Aorta (tissue), 5 donors: ENCODE measurements around the gene TPST2. TPM values are rescaled to one million over a fixed set of nuclear protein-coding genes. Genes with fewer than 3 reads are reported as not detected.

Experiments
- ATAC-seq: fragments of 200-7000 bp; cut with Tn5 transposase; one replicate; pipeline ENCODE4 v1.9.1; 2022; ENCODE audit warnings: moderate library complexity; ENCODE audit not compliant: low FRiP score
- DNase-seq, 2 donors: peaks; one replicate each; pipeline ENCODE4 v3.0.0-alpha.2; 2020
- H3K27ac ChIP-seq, 2 donors: one replicate each; pipeline ENCODE4 v1.5.1; 2013; ENCODE audit warnings: low read length in 2 of 2, mild to moderate bottlenecking in 2 of 2, moderate library complexity in 2 of 2, control low read depth in 1 of 2, inconsistent platforms in 1 of 2, low read depth in 1 of 2
- H3K27me3 ChIP-seq, 2 donors: one replicate each; pipeline ENCODE4 v1.6.1; 2013; ENCODE audit warnings: control low read depth in 1 of 2, low read length in 1 of 2, mild to moderate bottlenecking in 1 of 2, moderate library complexity in 1 of 2; ENCODE audit not compliant: insufficient read depth in 2 of 2, control insufficient read depth in 1 of 2
- H3K36me3 ChIP-seq, 2 donors: one replicate each; pipeline ENCODE4 v1.6.1; 2013; ENCODE audit warnings: control low read depth in 1 of 2, low read length in 1 of 2, mild to moderate bottlenecking in 1 of 2; ENCODE audit not compliant: insufficient read depth in 2 of 2, control insufficient read depth in 1 of 2
- H3K4me1 ChIP-seq, 2 donors: one replicate each; pipeline ENCODE4 v1.6.1; 2013; ENCODE audit warnings: low read length in 2 of 2, control low read depth in 1 of 2, mild to moderate bottlenecking in 1 of 2, moderate library complexity in 1 of 2; ENCODE audit not compliant: insufficient read depth in 2 of 2, control insufficient read depth in 1 of 2
- H3K4me3 ChIP-seq, 2 donors: one replicate each; pipeline ENCODE4 v1.5.1; 2013; ENCODE audit warnings: low read length in 2 of 2, control low read depth in 1 of 2, mild to moderate bottlenecking in 1 of 2
- H3K9me3 ChIP-seq: one replicate; pipeline ENCODE4 v1.6.1; 2013; ENCODE audit warnings: mild to moderate bottlenecking, low read length; ENCODE audit not compliant: control insufficient read depth
- WGBS, 2 donors: extraction: QIAGEN DNeasy Blood & Tissue Kit; methylation state at CpG; one replicate each; pipeline ENCODE4 v1.1.7; 2013; 5-methylcytosine and 5-hydroxymethylcytosine counted together
- intact Hi-C, 2 donors: fragments of 100-400 bp; cut with DNase I; formaldehyde crosslinking; loops; one replicate each; pipeline versions ENCODE4 v1.14.2 to v1.15.0; 2022
- polyA plus RNA-seq, 2 donors: library from polyadenylated mRNA; stranded (reverse); fragments of 200-250 nt; gene quantifications; one replicate each; pipeline ENCODE4 v1.2.3, GENCODE V29; 2013
- total RNA-seq, 2 donors: library from RNA; stranded (reverse); fragmentation: NEBNext Ultra II Directional; extraction: Animal tissue kit (Norgen Biotek cat#: 25700); gene quantifications; one replicate each; pipeline ENCODE4 v1.2.1, GENCODE V29; 2021
- donor health status: healthy with polysubstance abuse.
- donor health status: Bipolar disorder and iron deficiency.
- donor health status: DM: no; HTN: no; CAD: no.
- donor health status: DM: no; HTN: no; CAD: no.
- donor health status: DM: yes; HTN: yes; CAD: no.

Gene TPST2
- total and polyA plus RNA-seq, 4 donors: 10.8 to 26.7 (median 18.4) TPM

DNA sequence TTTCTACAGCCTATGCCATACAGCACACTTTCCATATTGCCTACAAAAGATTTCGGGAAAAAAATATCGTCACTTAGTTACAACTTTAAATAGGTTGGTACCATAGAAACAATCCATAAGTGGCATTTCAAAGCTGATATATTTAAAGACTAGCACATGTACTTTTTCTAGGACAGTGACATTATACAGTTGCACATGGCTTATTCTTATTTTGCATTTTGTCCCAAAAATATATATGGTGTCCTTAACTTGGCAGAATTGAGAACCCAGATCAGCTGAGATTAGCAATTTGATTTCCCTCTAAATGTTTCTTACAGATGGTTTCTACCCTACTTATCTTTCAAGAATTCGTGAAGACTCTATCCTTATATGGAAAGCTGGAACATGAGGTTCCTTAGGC lies 74.0 kb downstream of the TPST2 start:
- H3K27me3 ChIP-seq: no peaks in the 10 kb centered on the region
- 69 to 76% methylated on average over 3 of the region's 3 CpGs for whole genome bisulfite sequencing, 2 donors
- ATAC-seq: no peak
- intact Hi-C loops: no loop called here
- no peaks in the 10 kb centered on the region for H3K36me3 ChIP-seq
- no peak overlapping the region for H3K27ac ChIP-seq
- H3K9me3 ChIP-seq: no peaks in the 10 kb centered on the region
- DNase-seq: no peak
- peaks cover 0 to 4% of the 10 kb centered on the region in 2 donors for H3K4me1 ChIP-seq
- no peak overlapping the region for H3K4me3 ChIP-seq

DNA sequence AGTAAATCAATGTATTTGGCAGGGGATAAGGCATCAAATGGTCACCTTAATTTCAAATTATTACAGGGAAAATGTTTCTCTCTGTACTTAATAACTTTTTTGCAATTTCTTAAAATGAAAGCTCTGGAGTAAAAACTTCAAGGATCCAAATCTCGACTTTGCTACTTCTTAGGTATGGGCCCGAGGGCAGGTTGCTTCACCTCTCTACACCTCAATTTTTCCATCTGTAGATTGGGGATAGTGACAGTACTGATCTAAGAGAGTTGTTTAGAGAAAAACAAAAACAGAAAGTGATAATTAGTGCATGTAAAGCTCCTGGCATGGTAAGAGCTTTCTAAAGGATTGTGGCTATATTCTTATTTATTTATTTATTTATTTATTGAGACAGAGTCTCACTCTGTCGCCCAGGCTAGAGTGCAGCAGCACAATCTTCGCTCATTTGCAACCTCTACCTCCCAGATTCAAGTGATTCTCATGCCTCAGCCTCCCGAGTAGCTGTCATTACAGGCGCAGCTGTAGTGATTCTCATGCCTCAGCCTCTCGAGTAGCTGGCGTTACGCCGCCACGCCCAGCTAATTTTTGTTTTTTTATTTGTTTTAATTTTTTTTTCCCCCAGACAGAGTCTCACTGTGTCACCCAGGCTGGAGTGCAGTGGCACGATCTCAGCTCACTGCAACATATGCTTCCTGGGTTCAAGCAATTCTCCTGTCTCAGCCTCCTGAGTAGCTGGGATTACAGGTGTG lies 75.3 kb downstream of the TPST2 start:
- Histone ChIP-seq H3K27me3 (no peaks in the 10 kb centered on the region), H3K9me3 (no peaks in the 10 kb centered on the region), H3K4me1 (peaks cover 0 to 4% of the 10 kb centered on the region in 2 donors), H3K36me3 (peaks cover 0 to 3% of the 10 kb centered on the region in 2 donors), H3K4me3 (no peak overlapping the region), H3K27ac (no peak overlapping the region)
- intact Hi-C loops: no loop called here
- 94 to 96% methylated on average over 12 of the region's 12 CpGs for WGBS, 2 donors
- ATAC-seq: no peak
- DNase-seq: no peak

DNA sequence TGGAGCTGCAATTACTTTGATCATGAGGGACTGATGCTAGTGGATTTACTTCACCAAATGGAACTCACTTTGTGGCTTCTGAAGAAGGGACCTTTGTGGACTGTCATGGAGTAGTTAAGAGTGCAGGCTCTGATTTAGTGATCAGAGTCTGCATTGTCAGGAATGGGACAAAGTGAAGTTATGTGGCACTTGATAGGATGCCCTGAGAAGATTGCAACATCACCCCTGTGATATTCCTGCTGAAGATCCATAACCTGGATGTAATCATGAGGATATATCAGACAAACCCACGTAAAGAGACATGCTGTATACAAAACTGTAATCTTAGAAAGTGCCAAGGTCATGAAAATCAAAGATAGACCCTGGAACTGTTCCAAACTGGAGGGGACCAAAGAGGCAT lies 76.1 kb downstream of the TPST2 start:
- WGBS, 2 donors: 63 to 68% methylated on average over 1 of the region's 1 CpG
- Histone ChIP-seq H3K27ac (no peak overlapping the region), H3K4me3 (no peak overlapping the region), H3K36me3 (peaks cover 0 to 6% of the 10 kb centered on the region in 2 donors), H3K9me3 (no peaks in the 10 kb centered on the region), H3K4me1 (peaks cover 0 to 4% of the 10 kb centered on the region in 2 donors), H3K27me3 (no peaks in the 10 kb centered on the region)
- intact Hi-C loops: loop anchor here (2.0 kb wide), 1 partner anchor 77 kb away; the partner anchor contains the start of gene TPST2 (in 2 of the 2)
- ATAC-seq: no peak
- DNase-seq: no peak

DNA sequence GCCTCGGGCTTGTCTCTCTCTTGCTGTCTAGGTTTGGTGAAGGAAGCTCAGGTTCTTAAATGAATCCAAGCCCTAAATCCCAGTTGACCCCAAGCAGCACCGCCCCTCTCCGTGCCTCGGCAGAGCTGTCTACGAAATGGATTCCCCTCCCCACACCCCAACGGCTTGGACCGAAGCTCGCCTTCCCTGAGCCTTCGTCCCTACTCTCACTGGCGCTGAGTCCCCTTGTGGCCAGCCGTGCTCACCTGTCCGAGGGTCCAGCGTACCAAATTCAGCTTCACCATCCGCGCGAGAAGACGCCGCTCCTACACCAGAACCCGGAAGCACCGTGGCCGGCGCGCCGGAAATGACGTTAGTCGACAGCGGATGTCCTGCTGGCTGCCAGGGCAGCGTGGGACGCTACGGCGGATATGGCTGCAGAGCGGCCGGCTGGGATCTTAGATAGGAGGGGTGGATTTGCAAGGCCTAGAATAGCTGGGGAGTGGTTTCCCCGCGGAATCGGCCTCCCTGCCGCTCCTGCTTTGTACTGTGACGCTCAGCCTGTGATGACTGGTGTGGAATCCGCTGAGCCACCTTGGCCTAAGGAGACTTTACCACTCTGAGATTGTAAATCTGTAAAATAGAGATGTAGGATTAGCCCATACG lies 77.7 kb downstream of the TPST2 start, which contains the start of gene TFIP11:
TSS of gene TFIP11 (minus strand) at position 325 of the 645 bp plus-strand sequence. CDS start 2,201 bp downstream, outside the sequence.
- intact Hi-C loops: loop anchor here (2.0 kb wide), 1 partner anchor 79 kb away; the partner anchor contains the start of gene TPST2 (in 2 of the 2)
- Histone ChIP-seq H3K27ac (peak within 1 kb of the TSS; percentile 33), H3K27me3 (no peaks in the 10 kb centered on the region), H3K9me3 (no peaks in the 10 kb centered on the region), H3K36me3 (peaks cover 0 to 9% of the 10 kb centered on the region in 2 donors), H3K4me3 (peak within 1 kb of the TSS; percentile 45 to 79), H3K4me1 (peaks cover 0 to 4% of the 10 kb centered on the region in 2 donors)
- ATAC-seq (peak; percentile 96), DNase-seq (peak; percentile 96 to 99)
- 0 to 1% methylated on average over 40 of the region's 40 CpGs for WGBS, 2 donors

DNA sequence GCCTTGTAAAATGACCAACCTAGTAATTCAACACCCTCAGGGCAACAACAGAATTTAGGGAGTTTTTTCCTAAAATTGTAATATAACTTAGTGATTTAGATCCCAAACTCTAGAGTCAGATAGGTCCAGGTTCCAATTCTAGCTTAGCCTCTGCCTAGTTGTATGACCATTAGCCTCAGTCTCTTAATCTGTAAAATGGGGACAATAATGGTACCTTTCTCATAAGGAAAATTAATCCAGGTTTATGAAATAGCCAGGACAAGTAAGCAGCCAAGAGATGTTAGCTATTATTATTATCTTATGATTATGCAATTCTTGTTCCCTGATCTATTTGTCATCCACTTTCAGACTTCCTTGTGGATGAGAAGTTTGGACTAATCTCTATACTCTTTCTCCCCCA lies 81.8 kb downstream of the TPST2 start:
- intact Hi-C loops: no loop called here

DNA sequence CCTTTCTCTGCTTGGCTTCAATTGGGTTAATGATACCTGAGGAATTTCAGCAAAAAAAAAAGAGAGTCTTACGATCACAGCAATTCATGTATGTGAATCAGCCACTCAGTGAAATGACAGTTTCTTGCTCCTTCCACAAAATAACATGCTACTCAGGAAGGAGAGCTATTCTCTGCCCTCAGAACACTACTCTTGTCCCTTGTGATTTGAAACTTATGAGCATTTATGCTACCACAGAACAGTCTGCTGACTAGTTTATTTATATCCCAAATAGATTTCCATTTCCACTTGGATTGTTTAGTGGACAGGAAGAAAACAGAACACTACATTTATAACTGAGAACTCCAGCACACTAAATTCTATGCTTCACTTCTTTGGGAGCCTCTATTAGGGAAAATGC lies 86.2 kb downstream of the TPST2 start:
- H3K36me3 ChIP-seq: peaks cover 14 to 22% of the 10 kb centered on the region in 2 donors
- WGBS, 2 donors: 59 to 63% methylated on average over 1 of the region's 1 CpG
- intact Hi-C loops: no loop called here
- ATAC-seq: no peak
- no peaks in the 10 kb centered on the region for H3K27me3 ChIP-seq
- H3K4me3 ChIP-seq: no peak overlapping the region
- no peaks in the 10 kb centered on the region for H3K4me1 ChIP-seq
- H3K27ac ChIP-seq: no peak overlapping the region
- DNase-seq: no peak
- no peaks in the 10 kb centered on the region for H3K9me3 ChIP-seq

More for the DNA sequence above, 81.8 kb downstream of the TPST2 start:
- DNase-seq (no peak), ATAC-seq (no peak)
- H3K27ac ChIP-seq: no peak overlapping the region
- H3K9me3 ChIP-seq: no peaks in the 10 kb centered on the region
- peaks cover 0 to 4% of the 10 kb centered on the region in 2 donors for H3K4me1 ChIP-seq
- no peak overlapping the region for H3K4me3 ChIP-seq
- H3K27me3 ChIP-seq: no peaks in the 10 kb centered on the region
- peaks cover 14 to 19% of the 10 kb centered on the region in 2 donors for H3K36me3 ChIP-seq

DNA sequence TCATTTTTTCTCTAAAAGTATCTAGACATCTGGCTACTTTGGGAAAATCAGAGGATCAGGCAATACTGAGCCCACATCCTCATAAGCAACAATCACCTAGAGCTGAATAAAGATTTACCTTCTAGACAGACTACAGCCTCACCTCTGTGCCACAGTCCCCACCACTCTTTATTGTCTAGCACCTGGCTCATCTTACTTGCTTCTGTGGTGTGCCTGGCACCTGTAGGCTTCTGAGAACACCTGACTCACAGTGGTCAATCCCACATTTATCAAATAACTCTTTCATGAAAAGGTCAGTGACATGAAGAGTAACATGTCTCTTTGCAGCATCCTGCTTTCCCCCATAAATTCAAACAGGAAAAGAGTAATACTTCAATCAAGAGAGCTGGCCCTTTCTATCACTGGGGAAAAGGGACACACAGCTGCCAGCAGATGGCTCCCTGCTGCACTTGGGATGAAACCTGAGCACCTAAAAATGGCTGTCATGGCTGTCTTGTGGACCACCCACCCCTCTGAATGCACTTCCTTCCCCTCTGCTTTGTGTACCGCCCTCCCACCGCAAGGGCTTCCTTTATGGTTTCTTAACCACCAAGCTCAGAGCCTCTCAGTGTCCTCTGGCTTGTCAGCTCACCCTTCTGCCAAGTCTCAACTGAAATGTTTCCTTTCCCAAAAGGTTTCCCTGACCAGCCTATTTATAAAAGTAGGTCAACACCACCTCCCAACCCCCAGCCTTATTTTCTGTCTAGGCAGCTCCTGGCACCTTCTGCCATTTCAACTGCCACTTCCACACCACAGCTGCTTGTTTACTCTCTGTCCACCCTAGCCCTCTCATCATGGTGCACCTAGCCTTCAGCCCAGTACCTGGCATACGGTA lies 87.0 kb downstream of the TPST2 start:
- H3K27ac ChIP-seq: peak overlapping the region in 1 of 2 donors; percentile 9
- peaks cover 14 to 22% of the 10 kb centered on the region in 2 donors for H3K36me3 ChIP-seq
- H3K4me1 ChIP-seq: no peaks in the 10 kb centered on the region
- no peaks in the 10 kb centered on the region for H3K27me3 ChIP-seq
- 39 to 43% methylated on average over 3 of the region's 3 CpGs for WGBS, 2 donors
- ATAC-seq (no peak), DNase-seq (peak in 1 of 2 donors; percentile 60)
- H3K4me3 ChIP-seq: no peak overlapping the region
- H3K9me3 ChIP-seq: no peaks in the 10 kb centered on the region
- intact Hi-C loops: no loop called here

DNA sequence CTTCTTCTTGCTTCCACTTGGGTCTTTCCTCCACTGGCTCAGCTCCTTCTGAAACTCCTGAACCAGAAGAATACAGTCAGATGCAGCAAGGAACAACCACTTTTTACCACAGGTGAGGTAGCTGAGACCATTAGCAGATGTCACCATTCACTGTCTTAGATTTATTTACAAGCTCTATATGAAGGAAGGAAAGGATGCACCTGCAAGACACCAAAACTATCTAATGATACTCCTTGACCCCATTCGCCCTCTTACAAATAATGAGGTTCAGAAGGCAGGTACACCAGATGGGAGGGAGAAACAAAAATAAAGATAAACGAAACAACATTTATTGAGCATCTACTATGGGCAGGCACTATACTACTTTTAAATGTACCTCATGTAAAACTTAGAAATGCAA lies 87.9 kb downstream of the TPST2 start:
- 91 to 93% methylated on average over 2 of the region's 2 CpGs for WGBS, 2 donors
- intact Hi-C loops: no loop called here

More for the DNA sequence above, 87.9 kb downstream of the TPST2 start:
- ATAC-seq (no peak), DNase-seq (no peak)
- no peaks in the 10 kb centered on the region for H3K27me3 ChIP-seq
- H3K27ac ChIP-seq: no peak overlapping the region
- no peak overlapping the region for H3K4me3 ChIP-seq
- no peaks in the 10 kb centered on the region for H3K4me1 ChIP-seq
- H3K9me3 ChIP-seq: no peaks in the 10 kb centered on the region
- H3K36me3 ChIP-seq: peaks cover 14 to 22% of the 10 kb centered on the region in 2 donors
